Uterus (tissue), 4 donors: Measurements from ENCODE around the gene DMRTB1. TPM values are rescaled to one million over a fixed set of nuclear protein-coding genes. Genes with fewer than 3 reads are reported as not detected.

Source experiments
- DNase-seq, 2 donors: peaks; one replicate each; pipeline ENCODE4 v3.0.0-alpha.2; 2019 to 2020
- H3K27ac ChIP-seq, 2 donors: fragments of 200-600 bp; sonication (generic); 1 replicate in 1 of 2; 2 replicates in 1 of 2; pipeline ENCODE4 v1.5.1; 2016 to 2018
- H3K27me3 ChIP-seq, 2 donors: fragments of 200-600 bp; sonication (generic); one replicate each; pipeline ENCODE4 v1.5.1; 2018 to 2019; ENCODE audit warnings: control low read depth in 1 of 2
- H3K36me3 ChIP-seq, 2 donors: fragments of 200-600 bp; sonication (generic); one replicate each; pipeline ENCODE4 v1.5.1; 2019; ENCODE audit warnings: control low read depth in 1 of 2
- H3K4me1 ChIP-seq, 2 donors: fragments of 200-600 bp; sonication (generic); one replicate each; pipeline ENCODE4 v1.5.1; 2018 to 2019; ENCODE audit warnings: control low read depth in 1 of 2
- H3K4me3 ChIP-seq, 2 donors: fragments of 200-600 bp; sonication (generic); 1 replicate in 1 of 2; 2 replicates in 1 of 2; pipeline ENCODE4 v1.5.1; 2018 to 2019; ENCODE audit warnings: mild to moderate bottlenecking in 1 of 2
- H3K9me3 ChIP-seq, 2 donors: fragments of 200-600 bp; sonication (generic); one replicate each; pipeline ENCODE4 v1.5.1; 2019; ENCODE audit warnings: control low read depth in 1 of 2
- CTCF ChIP-seq, 4 experiments: fragments of 200-600 bp in 2 of 4; fragments of 450-650 bp in 2 of 4; sonication (generic) in 2 of 4; IDR thresholded peaks; one replicate each; pipeline ENCODE4 v1.5.1; 2016 to 2019; ENCODE audit warnings: antibody characterized with exemption in 4 of 4, mild to moderate bottlenecking in 2 of 4, moderate library complexity in 1 of 4
- POLR2A ChIP-seq, 2 donors: fragments of 450-650 bp; IDR thresholded peaks; one replicate each; pipeline ENCODE4 v1.6.1; 2016; ENCODE audit warnings: antibody characterized with exemption in 2 of 2, mild to moderate bottlenecking in 1 of 2, moderate library complexity in 1 of 2
- intact Hi-C: fragments of 100-400 bp; cut with DNase I; formaldehyde crosslinking; loops from one replicate; pipeline ENCODE4 v1.15.1; 2023; ENCODE audit warnings: low total_unique reads
- total RNA-seq, 4 donors: library from RNA; depleted of rRNA in 3 of 4; stranded (reverse); fragments of >200 nt in 3 of 4; gene quantifications; one replicate each; pipeline versions ENCODE4 v1.1.0 to v1.2.4, GENCODE V29; 2014 to 2023
- donor health status: DM: yes; HTN: yes; CAD: no.

DMRTB1 gene
- total RNA-seq, 4 donors from 2014 or later = not detected

DNA sequence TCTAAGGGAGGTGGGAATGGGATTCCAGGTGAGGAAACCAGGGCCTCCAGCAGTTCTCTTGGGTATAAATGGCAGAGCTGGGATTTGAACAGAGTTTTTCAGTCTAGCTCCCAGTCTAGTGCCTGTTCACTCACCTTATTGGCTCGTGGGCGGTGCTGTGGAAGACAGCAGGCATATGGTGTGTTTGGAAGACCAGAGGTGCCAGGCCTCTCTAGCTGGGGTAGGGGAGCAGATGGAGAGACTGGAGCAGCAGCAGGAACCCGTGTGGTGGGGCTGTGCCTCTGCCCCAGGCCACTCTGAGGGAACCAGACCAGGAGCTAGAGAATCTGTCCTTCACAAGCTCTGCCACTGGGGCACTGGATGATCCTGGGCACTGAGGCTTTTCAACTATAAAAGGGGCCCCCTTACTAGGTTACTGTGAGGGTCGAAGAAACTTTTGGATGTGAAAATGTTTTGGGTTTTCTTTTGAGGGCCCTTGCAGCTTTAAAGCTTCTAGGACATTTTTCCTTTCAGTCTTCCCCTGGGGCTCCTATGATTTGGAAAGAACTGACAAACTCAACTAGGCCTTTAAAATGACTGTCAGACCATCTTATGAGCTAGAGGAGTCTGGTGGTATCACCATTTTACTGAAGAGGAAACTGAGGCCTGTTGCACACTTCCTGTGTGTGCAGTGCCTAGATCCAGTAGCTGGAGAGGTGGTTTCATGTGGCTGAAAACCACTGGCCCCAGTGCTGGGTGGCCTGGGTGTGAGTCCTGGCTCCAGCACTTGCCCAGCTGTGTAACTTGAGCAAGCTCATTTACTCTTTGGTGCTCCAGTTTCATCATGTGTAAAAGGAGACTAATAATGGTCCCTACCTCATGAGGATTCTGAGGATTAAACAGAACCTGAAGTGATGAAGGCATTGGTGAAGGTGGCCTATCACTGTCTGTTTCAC lies 6.1 kb downstream of the DMRTB1 start:
- Histone ChIP-seq H3K4me3 (no peak overlapping the region), H3K27ac (no peak overlapping the region), H3K27me3 (no peaks in the 10 kb centered on the region), H3K4me1 (peaks cover 0 to 3% of the 10 kb centered on the region in 2 donors), H3K36me3 (no peaks in the 10 kb centered on the region), H3K9me3 (no peaks in the 10 kb centered on the region)
- no peak for TF ChIP-seq CTCF (IDR thresholded peaks at IDR 0.05)
- TF ChIP-seq POLR2A (IDR thresholded peaks at IDR 0.05) = no peak
- intact Hi-C loops = no loop called here
- DNase-seq = no peak

- Histone ChIP-seq H3K9me3 (no peaks in the 10 kb centered on the region), H3K27me3 (no peaks in the 10 kb centered on the region), H3K4me3 (no peak overlapping the region), H3K4me1 (peaks cover 0 to 3% of the 10 kb centered on the region in 2 donors), H3K27ac (no peak overlapping the region), H3K36me3 (no peaks in the 10 kb centered on the region)
- intact Hi-C loops = no loop called here
- DNase-seq = no peak
- TF ChIP-seq CTCF (IDR thresholded peaks at IDR 0.05) = no peak
- no peak for TF ChIP-seq POLR2A (IDR thresholded peaks at IDR 0.05)
Measured at GRCh38 chr1:53467391-53467790, 8.2 kb downstream of the DMRTB1 start.

DNA sequence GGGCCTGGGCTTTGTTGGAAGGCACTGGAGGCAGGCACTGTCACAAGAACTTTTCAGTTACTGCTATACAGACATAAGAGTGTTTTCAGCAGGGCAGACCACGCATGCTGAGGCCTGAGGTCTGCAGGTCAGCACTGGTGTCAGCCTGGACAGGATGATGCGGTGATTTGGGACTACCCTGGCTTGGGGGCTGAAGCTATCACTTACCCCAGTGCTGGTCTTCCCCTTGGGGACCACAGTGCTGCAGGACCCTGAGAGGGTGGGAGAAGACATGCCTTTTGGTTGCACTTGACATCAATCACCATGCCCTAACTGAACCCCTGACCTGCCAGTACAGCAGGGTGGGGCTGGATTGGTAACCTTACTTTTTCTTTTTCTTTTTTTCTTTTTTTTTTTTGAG lies 9.2 kb downstream of the DMRTB1 start:
- no peaks in the 10 kb centered on the region for H3K9me3 ChIP-seq
- H3K4me3 ChIP-seq = no peak overlapping the region
- no peak for DNase-seq
- no peaks in the 10 kb centered on the region for H3K27me3 ChIP-seq
- intact Hi-C loops = no loop called here
- H3K36me3 ChIP-seq = no peaks in the 10 kb centered on the region
- peaks cover 0 to 3% of the 10 kb centered on the region in 2 donors for H3K4me1 ChIP-seq
- TF ChIP-seq POLR2A (IDR thresholded peaks at IDR 0.05) (no peak), CTCF (IDR thresholded peaks at IDR 0.05) (no peak)
- no peak overlapping the region for H3K27ac ChIP-seq

DNA sequence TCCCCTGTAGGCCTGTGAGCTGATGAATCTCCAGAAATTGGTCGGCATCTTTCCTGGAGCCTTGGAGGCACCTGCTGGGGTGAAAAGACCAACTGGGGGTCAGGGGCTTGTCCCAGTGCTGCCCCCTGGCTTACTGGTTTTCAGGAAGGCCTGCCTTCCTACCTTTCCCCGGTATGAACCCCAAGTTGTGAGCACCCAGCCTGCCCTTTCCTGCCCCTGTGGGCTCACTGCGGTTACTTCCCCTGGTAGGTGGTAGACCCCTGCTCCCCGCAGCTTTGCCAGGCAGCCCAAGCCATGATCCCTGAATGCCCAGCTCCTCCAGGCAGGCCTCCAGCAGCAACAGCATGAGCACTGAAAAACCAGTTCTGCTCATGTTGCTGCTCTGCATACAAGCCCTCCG lies 10.2 kb downstream of the DMRTB1 start:
- no peak for TF ChIP-seq CTCF (IDR thresholded peaks at IDR 0.05)
- TF ChIP-seq POLR2A (IDR thresholded peaks at IDR 0.05) = no peak
- H3K9me3 ChIP-seq = no peaks in the 10 kb centered on the region
- no peaks in the 10 kb centered on the region for H3K36me3 ChIP-seq
- peaks cover 0 to 3% of the 10 kb centered on the region in 2 donors for H3K4me1 ChIP-seq
- H3K27ac ChIP-seq = no peak overlapping the region
- H3K27me3 ChIP-seq = no peaks in the 10 kb centered on the region
- no peak overlapping the region for H3K4me3 ChIP-seq
- intact Hi-C loops = no loop called here
- no peak for DNase-seq

DNA sequence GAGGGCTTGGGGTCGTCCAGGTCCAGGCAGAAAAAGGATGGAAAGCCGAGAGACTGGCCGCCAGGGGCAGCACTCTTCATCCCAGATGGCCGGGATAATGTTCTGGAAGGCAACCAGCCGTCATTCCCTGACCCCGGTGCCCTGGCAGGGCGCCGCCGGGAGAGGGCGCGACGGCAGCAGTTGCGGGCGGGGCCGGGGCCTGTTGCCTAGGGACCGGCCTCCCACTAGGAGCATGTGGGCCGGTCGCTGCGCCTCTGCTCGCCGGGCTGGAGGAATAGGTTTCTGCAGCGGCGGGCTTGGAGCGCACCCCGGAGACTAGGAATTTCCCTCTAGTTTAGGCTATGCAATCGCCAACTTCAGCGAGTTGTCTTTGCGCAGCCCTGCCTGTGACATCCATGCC lies 11.0 kb downstream of the DMRTB1 start:
- Histone ChIP-seq H3K4me3 (no peak overlapping the region), H3K27me3 (no peaks in the 10 kb centered on the region), H3K4me1 (peaks cover 0 to 3% of the 10 kb centered on the region in 2 donors), H3K36me3 (no peaks in the 10 kb centered on the region), H3K9me3 (no peaks in the 10 kb centered on the region), H3K27ac (no peak overlapping the region)
- no peak for TF ChIP-seq POLR2A (IDR thresholded peaks at IDR 0.05)
- peak; percentile 36 to 70 (median 54) for TF ChIP-seq CTCF (IDR thresholded peaks at IDR 0.05)
- intact Hi-C loops = no loop called here
- DNase-seq = peak; percentile 56 to 77
